ENCODE results near the gene CASQ2.

DNA sequence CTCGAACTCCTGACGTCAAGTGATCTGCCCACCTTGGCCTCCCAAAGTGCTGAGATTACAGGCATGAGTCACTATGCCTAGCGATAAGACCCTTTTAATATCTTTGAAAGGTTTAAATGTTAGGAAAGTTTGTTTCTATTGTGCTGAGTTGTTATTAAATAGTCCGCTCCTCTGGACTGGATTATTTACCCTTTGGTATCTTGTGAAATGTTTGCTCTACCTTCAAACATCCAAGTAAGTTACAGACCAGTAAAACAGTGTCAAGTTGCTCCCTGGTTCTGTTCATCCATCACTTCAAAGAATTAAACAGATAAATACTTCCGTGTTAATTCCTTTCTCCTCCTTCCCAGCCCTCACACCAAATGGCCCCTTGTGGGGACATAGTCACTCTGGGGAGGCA, 44.8 kb downstream of the CASQ2 start:
- TF ChIP-seq, protein P1, sequence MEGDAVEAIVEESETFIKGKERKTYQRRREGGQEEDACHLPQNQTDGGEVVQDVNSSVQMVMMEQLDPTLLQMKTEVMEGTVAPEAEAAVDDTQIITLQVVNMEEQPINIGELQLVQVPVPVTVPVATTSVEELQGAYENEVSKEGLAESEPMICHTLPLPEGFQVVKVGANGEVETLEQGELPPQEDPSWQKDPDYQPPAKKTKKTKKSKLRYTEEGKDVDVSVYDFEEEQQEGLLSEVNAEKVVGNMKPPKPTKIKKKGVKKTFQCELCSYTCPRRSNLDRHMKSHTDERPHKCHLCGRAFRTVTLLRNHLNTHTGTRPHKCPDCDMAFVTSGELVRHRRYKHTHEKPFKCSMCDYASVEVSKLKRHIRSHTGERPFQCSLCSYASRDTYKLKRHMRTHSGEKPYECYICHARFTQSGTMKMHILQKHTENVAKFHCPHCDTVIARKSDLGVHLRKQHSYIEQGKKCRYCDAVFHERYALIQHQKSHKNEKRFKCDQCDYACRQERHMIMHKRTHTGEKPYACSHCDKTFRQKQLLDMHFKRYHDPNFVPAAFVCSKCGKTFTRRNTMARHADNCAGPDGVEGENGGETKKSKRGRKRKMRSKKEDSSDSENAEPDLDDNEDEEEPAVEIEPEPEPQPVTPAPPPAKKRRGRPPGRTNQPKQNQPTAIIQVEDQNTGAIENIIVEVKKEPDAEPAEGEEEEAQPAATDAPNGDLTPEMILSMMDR (IDR thresholded peaks at IDR 0.05) = no peak
- TF ChIP-seq POLR2A (IDR thresholded peaks at IDR 0.05) = no peak
